ENCODE data around the gene PTPRF.

DNA sequence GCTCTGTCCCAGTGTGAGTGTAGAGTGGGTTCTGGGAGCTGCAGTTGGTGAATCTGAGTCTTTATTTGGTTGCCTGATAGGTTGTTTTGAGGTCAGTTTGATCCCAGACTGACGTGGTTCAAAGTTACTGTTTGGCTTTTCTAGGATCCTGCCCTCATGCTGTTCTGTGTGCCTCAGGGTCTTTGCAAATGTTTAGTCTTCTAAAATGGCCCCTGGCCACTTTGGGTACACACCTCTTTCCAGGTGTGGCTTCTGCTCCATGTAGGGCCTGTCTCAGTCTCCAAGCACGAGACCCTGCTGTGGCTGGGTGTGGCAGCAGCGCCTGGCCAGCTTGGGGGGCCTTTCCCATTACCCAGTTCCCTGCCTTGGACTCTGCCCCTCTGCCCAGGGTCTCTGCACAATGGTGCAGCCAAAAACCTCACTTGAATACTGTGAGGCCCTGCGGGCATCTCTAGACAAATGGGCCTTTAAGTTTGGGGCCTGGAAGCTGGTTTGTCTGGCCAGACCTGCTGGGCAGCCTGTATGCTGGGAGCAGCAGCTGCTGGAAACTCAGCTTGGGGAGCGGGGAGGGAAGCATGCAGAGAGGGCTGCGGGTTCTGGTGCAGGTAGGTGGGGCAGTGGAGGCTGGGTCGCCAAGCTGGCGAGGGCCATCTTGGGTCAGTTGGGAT, 5.6 kb downstream of the PTPRF start:
- no peak for TF ChIP-seq CTCF (IDR thresholded peaks at IDR 0.05)
- no peak for TF ChIP-seq POLR2A (IDR thresholded peaks at IDR 0.05)
